ENCODE results near the gene CSGALNACT2. TPM values are rescaled to one million over a fixed set of nuclear protein-coding genes. Genes with fewer than 3 reads are reported as not detected.

The CSGALNACT2 gene
- total RNA-seq, 1 experiment from 2014 or later: 3.6 TPM

- DNase-seq: no peak
- H2AFZ ChIP-seq (ENCODE audit: low read length): no peak overlapping the region
Measured at GRCh38 chr10:43090188-43090587, 48.1 kb upstream of the CSGALNACT2 start.

DNA sequence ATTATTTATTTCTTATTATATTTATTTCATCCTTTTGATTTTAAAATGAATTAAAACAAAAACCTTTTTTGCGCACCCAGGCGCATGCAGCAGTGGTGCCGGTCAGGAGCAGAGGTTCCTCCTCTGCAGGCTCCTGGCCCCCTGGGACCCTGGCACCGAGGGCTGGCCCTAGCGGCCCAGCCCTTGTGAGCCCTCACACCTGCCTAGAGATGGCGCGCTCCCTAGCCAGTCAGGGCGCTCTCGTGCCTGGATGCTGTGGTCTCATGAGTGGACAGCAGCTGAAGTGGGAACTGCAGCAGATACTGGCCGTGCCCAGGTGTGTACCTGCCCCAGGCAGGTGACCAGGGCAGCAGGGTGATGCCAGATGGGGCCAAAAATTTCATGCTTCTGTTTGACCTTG is 47.6 kb upstream of the CSGALNACT2 start:
- no peak overlapping the region for H3K9ac ChIP-seq (ENCODE audit: low read length)
- H3K4me1 ChIP-seq (ENCODE audit: insufficient read depth, low read length): no peaks in the 10 kb centered on the region
- POLR2A ChIA-PET (ENCODE audit: unreplicated experiment): no interaction called here
- no peaks in the 10 kb centered on the region for H3K36me3 ChIP-seq (ENCODE audit: low read depth, low read length)
- TF ChIP-seq EZH2 (IDR thresholded peaks at IDR 0.05; ENCODE audit: low read length, unreplicated experiment) (no peak), EZH2phosphoT487 (IDR thresholded peaks at IDR 0.05; ENCODE audit: borderline replicate concordance, low read length) (no peak)
- TF ChIP-seq, protein P1, sequence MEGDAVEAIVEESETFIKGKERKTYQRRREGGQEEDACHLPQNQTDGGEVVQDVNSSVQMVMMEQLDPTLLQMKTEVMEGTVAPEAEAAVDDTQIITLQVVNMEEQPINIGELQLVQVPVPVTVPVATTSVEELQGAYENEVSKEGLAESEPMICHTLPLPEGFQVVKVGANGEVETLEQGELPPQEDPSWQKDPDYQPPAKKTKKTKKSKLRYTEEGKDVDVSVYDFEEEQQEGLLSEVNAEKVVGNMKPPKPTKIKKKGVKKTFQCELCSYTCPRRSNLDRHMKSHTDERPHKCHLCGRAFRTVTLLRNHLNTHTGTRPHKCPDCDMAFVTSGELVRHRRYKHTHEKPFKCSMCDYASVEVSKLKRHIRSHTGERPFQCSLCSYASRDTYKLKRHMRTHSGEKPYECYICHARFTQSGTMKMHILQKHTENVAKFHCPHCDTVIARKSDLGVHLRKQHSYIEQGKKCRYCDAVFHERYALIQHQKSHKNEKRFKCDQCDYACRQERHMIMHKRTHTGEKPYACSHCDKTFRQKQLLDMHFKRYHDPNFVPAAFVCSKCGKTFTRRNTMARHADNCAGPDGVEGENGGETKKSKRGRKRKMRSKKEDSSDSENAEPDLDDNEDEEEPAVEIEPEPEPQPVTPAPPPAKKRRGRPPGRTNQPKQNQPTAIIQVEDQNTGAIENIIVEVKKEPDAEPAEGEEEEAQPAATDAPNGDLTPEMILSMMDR (conservative IDR thresholded peaks at IDR 0.05; ENCODE audit: low read depth, low read length): no peak
- no peak overlapping the region for H3K4me3 ChIP-seq (ENCODE audit: low read length)
- DNase-seq (no peak), ATAC-seq (no peak)
- no peaks in the 10 kb centered on the region for H3K9me3 ChIP-seq (ENCODE audit: low read length)
- peaks cover 39% of the 10 kb centered on the region for H3K27me3 ChIP-seq (ENCODE audit: low read length)
- H2AFZ ChIP-seq (ENCODE audit: low read length): no peak overlapping the region
- no peaks in the 10 kb centered on the region for H3F3A ChIP-seq (ENCODE audit: low read length, unreplicated experiment)
- no peak overlapping the region for H3K27ac ChIP-seq (ENCODE audit: low read length)
- CTCF ChIA-PET: no interaction called here
- intact Hi-C loops (cut with micrococcal nuclease): no loop called here
- H3K4me2 ChIP-seq (ENCODE audit: low read length): no peak overlapping the region
- BruUV-seq (replicated peaks): no TSS peak
- no peaks in the 10 kb centered on the region for H4K20me1 ChIP-seq (ENCODE audit: low read length)
- H3K79me2 ChIP-seq (ENCODE audit: low read length): no peaks in the 10 kb centered on the region
- no peaks in the 10 kb centered on the region for H3K9me2 ChIP-seq (replicated peaks; ENCODE audit: low read length)

More at GRCh38 chr10:43090188-43090587, 48.1 kb upstream of the CSGALNACT2 start:
- H3K27ac ChIP-seq (ENCODE audit: low read length): no peak overlapping the region
- H3F3A ChIP-seq (ENCODE audit: low read length, unreplicated experiment): no peaks in the 10 kb centered on the region
- ATAC-seq: peak; percentile 45
- H3K4me2 ChIP-seq (ENCODE audit: low read length): no peak overlapping the region
- H3K9me2 ChIP-seq (replicated peaks; ENCODE audit: low read length): no peaks in the 10 kb centered on the region
- no peak overlapping the region for H3K4me3 ChIP-seq (ENCODE audit: low read length)
- no peak overlapping the region for H3K9ac ChIP-seq (ENCODE audit: low read length)
- no peaks in the 10 kb centered on the region for H4K20me1 ChIP-seq (ENCODE audit: low read length)
- ChIA-PET POLR2A (ENCODE audit: unreplicated experiment) (no interaction called here), CTCF (no interaction called here)
- TF ChIP-seq EZH2 (IDR thresholded peaks at IDR 0.05; ENCODE audit: low read length, unreplicated experiment) (no peak), EZH2phosphoT487 (IDR thresholded peaks at IDR 0.05; ENCODE audit: borderline replicate concordance, low read length) (no peak)
- TF ChIP-seq, protein P1 (conservative IDR thresholded peaks at IDR 0.05; ENCODE audit: low read depth, low read length): no peak
- BruUV-seq (replicated peaks): no TSS peak
- intact Hi-C loops (cut with micrococcal nuclease): no loop called here
- H3K27me3 ChIP-seq (ENCODE audit: low read length): peaks cover 39% of the 10 kb centered on the region
- H3K36me3 ChIP-seq (ENCODE audit: low read depth, low read length): no peaks in the 10 kb centered on the region
- no peaks in the 10 kb centered on the region for H3K4me1 ChIP-seq (ENCODE audit: insufficient read depth, low read length)
- H3K9me3 ChIP-seq (ENCODE audit: low read length): no peaks in the 10 kb centered on the region
- H3K79me2 ChIP-seq (ENCODE audit: low read length): no peaks in the 10 kb centered on the region

GRCh38 chr10:43091846-43092245 is 46.4 kb upstream of the CSGALNACT2 start:
- H2AFZ ChIP-seq (ENCODE audit: low read length): no peak overlapping the region
- POLR2A ChIA-PET (ENCODE audit: unreplicated experiment): no interaction called here
- ATAC-seq (no peak), DNase-seq (peak; percentile 20)
- no peak overlapping the region for H3K9ac ChIP-seq (ENCODE audit: low read length)
- H3K4me2 ChIP-seq (ENCODE audit: low read length): no peak overlapping the region
- H3K4me3 ChIP-seq (ENCODE audit: low read length): no peak overlapping the region
- no peaks in the 10 kb centered on the region for H4K20me1 ChIP-seq (ENCODE audit: low read length)
- no peaks in the 10 kb centered on the region for H3K9me3 ChIP-seq (ENCODE audit: low read length)
- intact Hi-C loops (cut with micrococcal nuclease): no loop called here
- H3K79me2 ChIP-seq (ENCODE audit: low read length): no peaks in the 10 kb centered on the region
- CTCF ChIA-PET: no interaction called here
- no peaks in the 10 kb centered on the region for H3K36me3 ChIP-seq (ENCODE audit: low read depth, low read length)
- H3K9me2 ChIP-seq (replicated peaks; ENCODE audit: low read length): no peaks in the 10 kb centered on the region
- no TSS peak for BruUV-seq (replicated peaks)
- TF ChIP-seq, protein P1 (conservative IDR thresholded peaks at IDR 0.05; ENCODE audit: low read depth, low read length): no peak
- TF ChIP-seq EZH2phosphoT487 (IDR thresholded peaks at IDR 0.05; ENCODE audit: borderline replicate concordance, low read length) (no peak), EZH2 (IDR thresholded peaks at IDR 0.05; ENCODE audit: low read length, unreplicated experiment) (no peak)
- H3K27me3 ChIP-seq (ENCODE audit: low read length): peaks cover 46% of the 10 kb centered on the region
- no peaks in the 10 kb centered on the region for H3F3A ChIP-seq (ENCODE audit: low read length, unreplicated experiment)
- no peaks in the 10 kb centered on the region for H3K4me1 ChIP-seq (ENCODE audit: insufficient read depth, low read length)
- H3K27ac ChIP-seq (ENCODE audit: low read length): no peak overlapping the region
